ENCODE results near the gene OR8A1.
"Not testable (repeated sequence)": the region's sequence is repeated elsewhere in the genome, so short reads cannot be mapped to it uniquely, and the experiment has no call there.

The OR8A1 gene

DNA sequence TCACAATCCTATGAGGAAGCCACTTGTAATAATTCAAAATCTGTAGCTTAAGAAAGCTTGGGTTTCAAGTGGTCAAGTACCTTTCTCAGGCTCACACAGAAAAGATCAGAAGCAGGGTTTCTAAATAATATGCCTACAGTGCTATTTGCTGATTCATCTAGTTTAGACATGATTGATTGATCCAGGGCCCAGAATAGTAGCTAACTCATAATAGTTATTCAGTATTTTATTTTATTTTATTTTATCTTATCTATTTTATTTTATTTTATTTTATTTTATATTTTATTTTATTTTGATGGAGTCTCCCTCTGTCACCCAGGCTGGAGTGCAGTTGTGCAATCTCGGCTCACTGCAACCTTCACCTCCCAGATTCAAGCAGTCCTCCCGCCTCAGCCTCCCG lies 25.5 kb downstream of the OR8A1 start:
- DNase-seq (ENCODE audit: low spot score), result no peak

DNA sequence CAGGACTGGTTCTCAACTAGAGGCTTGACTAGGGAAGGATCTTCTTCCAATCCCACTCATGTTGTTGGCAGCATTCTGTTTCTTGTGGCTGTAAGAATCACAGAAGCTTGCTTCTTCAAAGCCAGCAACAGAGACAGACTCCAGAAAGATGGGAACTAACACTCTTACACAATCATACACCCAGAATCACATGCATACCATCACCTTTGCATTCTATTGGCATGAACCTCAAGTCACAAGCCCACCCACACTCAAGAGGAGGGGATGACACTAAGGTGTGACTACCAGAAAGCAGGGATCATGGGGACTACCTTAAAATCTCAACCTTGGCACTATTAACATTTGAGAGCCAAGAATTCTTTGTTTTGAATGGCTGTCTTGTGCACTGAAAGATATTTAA lies 27.8 kb downstream of the OR8A1 start:
- no peak for DNase-seq (ENCODE audit: low spot score)

DNA sequence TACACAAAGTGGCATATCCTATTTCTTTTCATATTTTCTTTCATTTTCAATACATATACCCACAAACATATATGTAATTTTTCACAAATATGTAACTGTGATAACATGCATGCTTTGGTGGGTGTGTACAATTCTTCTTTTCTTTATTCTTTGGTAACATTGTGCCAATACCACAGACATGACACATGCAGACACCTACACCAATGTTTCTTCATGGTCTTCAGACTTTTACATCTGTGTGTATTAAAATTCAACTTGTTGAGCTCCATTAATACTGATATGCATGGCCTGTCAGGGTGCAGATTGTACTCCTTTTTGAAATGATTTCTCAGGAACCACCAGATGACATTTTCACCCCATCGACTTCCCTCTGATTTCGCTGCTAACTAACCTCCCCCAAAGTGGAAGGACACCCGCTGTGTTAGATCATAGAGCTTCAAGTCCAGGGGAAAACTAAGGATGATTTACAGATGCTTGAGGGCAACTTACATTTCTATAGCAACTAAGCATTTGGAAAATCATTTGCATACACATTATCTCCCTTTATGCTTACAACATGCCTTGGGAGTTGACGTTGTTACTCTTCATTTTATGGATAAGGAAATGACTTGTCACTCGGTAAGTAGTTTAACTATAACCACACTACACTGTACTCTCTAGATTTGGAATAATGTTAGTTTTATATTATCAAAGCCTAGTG lies 31.0 kb downstream of the OR8A1 start:
- DNase-seq (ENCODE audit: low spot score), result no peak

DNA sequence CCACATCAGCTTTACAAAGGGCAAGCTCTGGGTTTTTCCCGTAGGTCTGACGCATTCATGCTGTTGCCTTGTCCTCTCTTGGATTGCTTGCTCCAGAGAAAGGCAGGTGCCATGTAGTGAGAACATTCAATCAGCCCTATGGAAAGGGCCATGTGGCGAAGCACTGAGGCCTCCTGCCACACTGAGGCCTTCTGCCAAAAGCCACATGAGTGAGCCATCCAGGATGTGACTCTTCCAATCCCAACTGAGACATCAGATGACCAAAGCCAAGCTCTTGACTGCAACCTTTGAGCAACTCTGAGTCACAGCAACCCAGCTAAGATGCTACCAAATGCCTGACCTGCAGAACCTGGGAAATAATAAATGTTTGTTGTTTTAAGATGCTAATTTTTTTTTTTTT lies 32.4 kb downstream of the OR8A1 start:
- no peak for DNase-seq (ENCODE audit: low spot score)

DNA sequence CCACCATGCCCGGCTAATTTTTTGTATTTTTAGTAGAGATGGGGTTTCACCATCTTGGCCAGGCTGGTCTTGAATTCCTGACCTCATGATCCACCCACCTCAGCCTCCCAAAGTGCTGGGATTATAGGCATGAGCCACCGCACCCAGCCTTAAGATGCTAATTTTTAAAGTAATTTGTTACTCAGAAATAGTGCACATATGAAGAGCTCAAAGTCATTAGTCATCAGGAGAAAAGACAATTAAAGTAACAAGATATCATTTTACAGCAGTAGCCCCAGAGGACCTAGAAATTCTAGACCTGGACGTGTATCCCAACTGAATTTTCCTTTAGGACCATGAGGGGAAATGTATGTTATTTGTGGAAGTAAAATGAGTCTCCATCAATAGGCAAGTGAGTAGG lies 32.9 kb downstream of the OR8A1 start:
- not testable (repeated sequence) for DNase-seq (ENCODE audit: low spot score)

DNA sequence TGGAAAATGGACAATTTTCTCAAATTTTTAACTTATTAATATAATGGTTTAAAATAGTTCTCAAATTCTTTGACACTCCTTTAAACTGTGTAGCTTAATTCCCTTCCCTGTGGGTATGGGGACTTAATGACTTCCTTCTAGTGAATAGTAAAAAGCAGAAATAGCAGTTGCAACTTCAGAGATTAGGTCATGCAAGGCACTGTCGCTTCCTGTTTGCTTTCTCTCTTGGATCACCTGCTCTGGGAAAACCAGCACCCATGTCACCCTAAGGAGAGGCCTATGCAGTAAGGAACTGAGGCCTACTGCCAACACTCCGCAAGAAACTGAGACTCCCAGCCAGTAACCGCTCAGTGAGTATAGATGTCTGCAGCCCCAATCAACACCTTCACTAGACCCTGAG lies 35.9 kb downstream of the OR8A1 start:
- DNase-seq (ENCODE audit: low spot score), result no peak

DNA sequence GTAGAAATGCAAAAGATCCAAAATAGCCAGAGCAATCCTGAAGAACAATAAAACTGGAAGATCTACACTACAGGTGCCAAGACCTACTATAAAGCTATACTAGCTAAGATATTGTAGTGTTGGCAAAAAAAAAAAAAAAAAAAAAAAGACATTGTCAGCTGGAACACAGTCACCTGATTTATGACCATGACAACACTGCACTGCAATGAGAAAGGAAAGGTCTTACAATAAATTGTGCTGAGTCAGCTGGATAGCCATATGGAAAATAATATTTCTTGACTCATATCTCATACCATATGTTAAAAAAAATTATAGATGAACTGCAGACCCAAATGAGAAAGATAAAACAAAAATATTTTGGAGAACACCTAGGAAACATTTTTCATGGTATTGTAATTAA lies 38.4 kb downstream of the OR8A1 start:
- no peak for DNase-seq (ENCODE audit: low spot score)

DNA sequence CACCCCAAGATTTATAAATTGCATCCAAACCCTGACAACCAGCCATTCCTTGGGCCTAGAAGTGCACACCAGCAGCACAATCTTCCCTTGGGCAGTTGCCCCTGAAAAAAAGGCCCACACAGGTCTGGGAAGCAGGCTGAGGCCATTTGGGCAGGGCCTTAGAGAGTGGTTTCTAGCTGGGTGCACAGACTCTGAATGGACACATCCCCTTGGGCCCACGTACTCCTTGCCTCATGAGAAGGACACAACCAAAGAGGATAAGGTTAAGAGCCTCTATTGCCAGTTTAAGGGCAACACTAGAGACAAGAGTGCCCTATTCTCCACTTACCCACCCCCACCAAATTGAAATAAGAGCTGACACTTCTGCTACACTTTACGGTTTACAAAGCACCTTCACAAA lies 40.5 kb downstream of the OR8A1 start:
- DNase-seq (ENCODE audit: low spot score), result no peak

DNA sequence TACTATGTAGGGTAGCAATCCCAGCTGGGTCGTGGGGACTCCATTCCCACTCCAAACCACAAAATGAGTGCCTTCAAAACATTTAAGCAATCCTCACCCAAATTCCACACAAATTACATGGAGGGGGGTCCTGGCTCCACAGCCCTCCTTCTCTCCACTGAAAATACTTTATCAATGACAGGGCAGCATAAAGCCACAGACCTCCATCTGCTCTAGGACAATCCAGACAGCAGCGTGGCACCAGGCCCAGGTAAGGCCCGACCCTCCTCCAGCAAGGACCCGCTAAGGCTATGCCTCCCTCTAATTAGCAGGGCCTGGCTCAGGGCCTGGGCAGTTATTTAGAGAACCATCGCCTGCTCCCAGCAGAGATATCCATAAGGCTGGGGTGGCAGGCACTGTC lies 41.3 kb downstream of the OR8A1 start, which contains the start of gene PANX3:
TSS of gene PANX3 (plus strand) at position 365 of the 400 bp plus-strand sequence. CDS start 129 bp downstream, outside the sequence.
- DNase-seq (ENCODE audit: low spot score), result no peak

DNA sequence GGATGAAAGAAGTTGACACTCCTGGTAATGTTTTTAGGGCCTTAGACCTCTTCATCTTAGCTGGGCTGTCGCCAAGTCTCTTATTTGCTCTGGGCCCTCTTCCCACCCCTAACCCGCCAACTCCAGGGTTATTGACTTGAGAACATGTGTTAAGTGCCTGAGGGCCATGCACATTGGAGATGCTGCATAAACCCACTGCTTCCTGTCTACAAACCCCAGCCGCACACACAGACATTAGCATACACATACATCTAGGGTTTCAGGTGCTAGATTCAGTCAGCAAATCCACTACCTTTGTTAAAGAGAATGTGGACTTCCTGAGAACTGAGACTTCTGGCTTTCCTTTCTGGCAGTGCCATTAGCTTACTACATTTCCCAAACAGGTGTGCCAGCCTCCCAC lies 42.2 kb downstream of the OR8A1 start:
- DNase-seq (ENCODE audit: low spot score), result no peak

DNA sequence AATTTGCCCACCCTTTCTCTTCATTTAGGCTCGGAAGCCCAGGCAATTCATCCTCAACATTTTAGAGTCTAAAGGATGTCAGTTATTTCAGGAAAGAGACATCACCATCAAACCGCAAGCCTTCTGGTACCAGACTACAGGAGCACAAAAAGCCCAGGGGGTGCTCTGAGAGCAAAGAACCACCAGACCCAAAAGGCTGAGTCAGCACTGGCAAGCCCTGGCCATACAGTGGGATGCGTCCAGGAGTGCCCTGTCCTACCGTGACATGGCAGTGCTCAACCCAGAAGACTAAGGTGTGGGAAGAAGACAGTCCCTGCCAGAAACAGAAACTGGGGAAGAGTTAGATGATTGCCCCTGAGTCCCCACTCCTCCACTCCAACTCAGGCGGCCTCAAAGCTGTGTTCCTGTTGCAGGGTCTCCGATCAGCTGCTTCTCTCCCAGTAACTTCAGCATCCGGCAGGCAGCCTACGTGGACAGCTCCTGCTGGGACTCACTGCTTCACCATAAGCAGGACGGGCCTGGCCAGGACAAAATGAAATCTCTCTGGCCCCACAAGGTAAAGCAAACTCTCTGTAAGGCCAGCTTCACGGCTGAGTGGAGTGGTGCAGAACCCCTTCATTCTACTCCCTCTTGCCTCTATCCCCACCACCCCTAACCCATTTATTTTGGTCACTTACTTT lies 42.9 kb downstream of the OR8A1 start:
- no peak for DNase-seq (ENCODE audit: low spot score)

DNA sequence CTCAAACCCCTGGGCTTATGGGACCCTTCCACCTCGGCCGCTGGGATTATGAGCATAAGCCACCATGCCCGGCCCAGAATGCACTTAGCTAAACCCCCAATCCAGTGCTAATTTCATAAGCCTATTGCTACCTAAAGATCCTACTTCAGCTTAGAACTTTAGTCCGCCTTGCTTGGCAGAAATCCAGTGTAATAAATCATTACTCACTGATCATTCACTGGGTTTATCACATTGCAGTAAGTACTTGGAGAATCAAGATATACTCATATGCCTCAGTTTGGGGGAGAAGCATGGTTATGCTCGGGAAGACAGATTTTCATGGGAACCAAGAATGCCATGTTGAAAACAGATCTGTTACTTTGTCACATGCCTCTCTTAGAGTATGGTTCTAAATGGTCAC lies 49.1 kb downstream of the OR8A1 start:
- DNase-seq (ENCODE audit: low spot score), result no peak

Measured in hepatic stellate cell (primary cell).